SK-N-SH (cell line): ENCODE measurements around the gene CUEDC2. TPM values are rescaled to one million over a fixed set of nuclear protein-coding genes. Genes with fewer than 3 reads are reported as not detected.

Experiments
- CTCF ChIA-PET: fragments of 300-600, 350-600 bp; formaldehyde crosslinking; extraction: SDS; loops from one replicate; lab custom pipeline; 2021; lab: Yijun Ruan, JAX
- POLR2A ChIA-PET: fragments of 350-600 bp; sonication (Branson Sonifier 250); formaldehyde crosslinking; extraction: SDS; loops from one replicate; lab custom pipeline; 2020; ENCODE audit warnings: antibody characterized with exemption, inconsistent platforms; lab: Yijun Ruan, JAX
- DNase-seq: peaks from one replicate; pipeline ENCODE4 v3.0.0; 2012
- H2AFZ ChIP-seq: fragments of 200-600 bp; sonication (generic); 2 replicates; pipeline ENCODE4 v1.8.1; 2016; ENCODE audit warnings: antibody characterized with exemption, mild to moderate bottlenecking, low read depth
- H3F3A ChIP-seq: fragments of 200-600 bp; sonication (generic); replicated peaks from 2 replicates; pipeline ENCODE3; 2016; ENCODE audit warnings: antibody characterized with exemption, mild to moderate bottlenecking; ENCODE audit not compliant: insufficient read depth
- H3K27ac ChIP-seq, 2 experiments: fragments of 200-500 bp in 1 of 2; fragments of 200-600 bp in 1 of 2; sonication (Bioruptor generic) in 1 of 2; sonication (generic), shearing (Covaris generic) in 1 of 2; 2 replicates each; pipeline versions ENCODE4 v1.5.1 to v1.6.1; 2014 to 2016; ENCODE audit warnings: low read depth in 2 of 2, inconsistent platforms in 1 of 2, low read length in 1 of 2, mild to moderate bottlenecking in 1 of 2, mixed read lengths in 1 of 2
- H3K27me3 ChIP-seq: fragments of 200-600 bp; sonication (generic), shearing (Covaris generic); 2 replicates; pipeline ENCODE4 v1.6.1; 2016; ENCODE audit warnings: mixed run types; ENCODE audit not compliant: insufficient read depth
- H3K36me3 ChIP-seq, 2 experiments: fragments of 200-500 bp in 1 of 2; fragments of 200-600 bp in 1 of 2; sonication (Bioruptor generic) in 1 of 2; sonication (generic) in 1 of 2; replicated peaks in 1 of 2; 2 replicates each; pipeline versions ENCODE3 to v1.5.1; 2014 to 2016; ENCODE audit warnings: low read length in 1 of 2, mild to moderate bottlenecking in 1 of 2; ENCODE audit not compliant: insufficient read depth in 2 of 2, control insufficient read depth in 1 of 2
- H3K4me1 ChIP-seq, 2 experiments: fragments of 200-500 bp in 1 of 2; fragments of 200-600 bp in 1 of 2; sonication (Bioruptor generic) in 1 of 2; sonication (generic), shearing (Covaris generic) in 1 of 2; 2 replicates each; pipeline versions ENCODE4 v1.5.1 to v1.6.1; 2014 to 2016; ENCODE audit warnings: low read depth in 1 of 2, low read length in 1 of 2, mixed run types in 1 of 2; ENCODE audit not compliant: insufficient read depth in 2 of 2, control insufficient read depth in 1 of 2
- H3K4me2 ChIP-seq: fragments of 200-600 bp; sonication (generic), shearing (Covaris generic); 2 replicates; pipeline ENCODE4 v1.6.1; 2017; ENCODE audit warnings: mixed run types
- H3K4me3 ChIP-seq, 2 experiments: fragments of 200-500 bp in 1 of 2; fragments of 200-600 bp in 1 of 2; sonication (Bioruptor generic) in 1 of 2; sonication (generic), shearing (Covaris generic) in 1 of 2; 2 replicates each; pipeline versions ENCODE4 v1.5.1 to v1.8.1; 2014 to 2016; ENCODE audit warnings: low read depth in 2 of 2, inconsistent platforms in 1 of 2, low read length in 1 of 2, mild to moderate bottlenecking in 1 of 2, mixed read lengths in 1 of 2, moderate library complexity in 1 of 2
- H3K79me2 ChIP-seq: fragments of 200-600 bp; sonication (generic); 2 replicates; pipeline ENCODE4 v1.8.1; 2017; ENCODE audit warnings: mild to moderate bottlenecking; ENCODE audit not compliant: insufficient read depth
- H3K9ac ChIP-seq: fragments of 200-600 bp; sonication (generic); 2 replicates; pipeline ENCODE4 v1.6.1; 2017; ENCODE audit warnings: mixed run types
- H3K9me2 ChIP-seq: fragments of 200-600 bp; sonication (generic); 2 replicates; pipeline ENCODE4 v1.6.1; 2017; ENCODE audit warnings: mixed run types
- H3K9me3 ChIP-seq: fragments of 200-600 bp; sonication (generic); 2 replicates; pipeline ENCODE4 v1.6.1; 2017; ENCODE audit warnings: mixed run types, mild to moderate bottlenecking, moderate library complexity
- H4K20me1 ChIP-seq: fragments of 200-600 bp; sonication (generic); 2 replicates; pipeline ENCODE4 v1.6.1; 2017; ENCODE audit warnings: mild to moderate bottlenecking, mixed run types; ENCODE audit not compliant: insufficient read depth
- CHD2 ChIP-seq: fragments of 150-350 bp; IDR thresholded peaks from 2 replicates; pipeline ENCODE4 v1.6.1; 2018; ENCODE audit warnings: low read length; ENCODE audit not compliant: partially characterized antibody
- EP300 ChIP-seq, 2 experiments: IDR thresholded peaks; 2 replicates each; pipeline versions ENCODE4 v1.4.0 to v1.6.1; 2012; ENCODE audit warnings: borderline replicate concordance in 1 of 2, low read depth in 1 of 2, low read length in 1 of 2
- FOSL2 ChIP-seq: IDR thresholded peaks from 2 replicates; pipeline ENCODE4 v1.4.0; 2012; ENCODE audit warnings: low read depth, mild to moderate bottlenecking, moderate library complexity, borderline replicate concordance
- FOXM1 ChIP-seq: IDR thresholded peaks from 2 replicates; pipeline ENCODE4 v1.4.0; 2012; ENCODE audit warnings: low read depth, mild to moderate bottlenecking
- GATA2 ChIP-seq: sonication (generic); formaldehyde crosslinking; IDR thresholded peaks from 2 replicates; pipeline ENCODE4 v1.5.0; 2020; ENCODE audit warnings: mild to moderate bottlenecking, missing genetic modification reagents
- IRF3 ChIP-seq: fragments of 150-350 bp; IDR thresholded peaks from 2 replicates; pipeline ENCODE4 v1.6.1; 2016; ENCODE audit warnings: mild to moderate bottlenecking, low read depth, low read length
- JUND ChIP-seq: IDR thresholded peaks from 2 replicates; pipeline ENCODE4 v1.4.0; 2012
- MEF2A ChIP-seq: IDR thresholded peaks from 2 replicates; pipeline ENCODE4 v1.4.0; 2012; ENCODE audit warnings: low read depth, borderline replicate concordance
- MXI1 ChIP-seq: IDR thresholded peaks from 2 replicates; pipeline ENCODE4 v1.6.1; 2012; ENCODE audit warnings: mild to moderate bottlenecking, low read depth, low read length, improper control_type of control experiment
- NFIC ChIP-seq: IDR thresholded peaks from 2 replicates; pipeline ENCODE4 v1.4.0; 2012; ENCODE audit warnings: borderline replicate concordance
- NRF1 ChIP-seq: IDR thresholded peaks from 2 replicates; pipeline ENCODE4 v1.6.1; 2012; ENCODE audit warnings: low read depth, mild to moderate bottlenecking, low read length
- RCOR1 ChIP-seq: fragments of 150-350 bp; IDR thresholded peaks from 2 replicates; pipeline ENCODE4 v1.6.1; 2017; ENCODE audit warnings: antibody characterized with exemption, low read length
- SIN3A ChIP-seq: IDR thresholded peaks from 2 replicates; pipeline ENCODE4 v1.6.1; 2012; ENCODE audit warnings: low read depth, mild to moderate bottlenecking, low read length, moderate library complexity, borderline replicate concordance
- TAF1 ChIP-seq: IDR thresholded peaks from 2 replicates; pipeline ENCODE4 v1.6.1; 2012; ENCODE audit warnings: low read depth, mild to moderate bottlenecking, low read length, moderate library complexity, borderline replicate concordance
- TEAD4 ChIP-seq: IDR thresholded peaks from 2 replicates; pipeline ENCODE4 v1.4.0; 2012; ENCODE audit warnings: mild to moderate bottlenecking, borderline replicate concordance; ENCODE audit not compliant: insufficient read depth
- USF1 ChIP-seq: IDR thresholded peaks from 2 replicates; pipeline ENCODE4 v1.4.0; 2012; ENCODE audit warnings: low read depth, borderline replicate concordance
- USF2 ChIP-seq: fragments of 150-350 bp; IDR thresholded peaks from 2 replicates; pipeline ENCODE4 v1.6.1; 2017; ENCODE audit warnings: antibody characterized with exemption, low read length, low read depth, borderline replicate concordance
- ZBTB33 ChIP-seq: IDR thresholded peaks from 2 replicates; pipeline ENCODE4 v1.4.0; 2012; ENCODE audit warnings: low read depth, borderline replicate concordance
- WGBS: methylation state at CpG from one replicate; pipeline ENCODE4 v1.1.6; 2017; ENCODE audit warnings: low lambda C conversion rate; 5-methylcytosine and 5-hydroxymethylcytosine counted together
- polyA plus RNA-seq, 3 experiments: library from polyadenylated mRNA; depleted of rRNA; stranded (reverse); fragments of >200 nt; gene quantifications; 2 replicates each; pipeline ENCODE4 v1.2.3, GENCODE V29; 2012

Gene CUEDC2
- polyA plus RNA-seq, 1 of the 3 experiments (the other 2 are of a cell fraction), result 162 TPM

- WGBS, result 89% methylated on average over 5 of the region's 9 CpGs
- no peak for TF ChIP-seq CHD2
- no peak for TF ChIP-seq SIN3A
- no peak for TF ChIP-seq MXI1
- no peak for TF ChIP-seq USF2
- TF ChIP-seq TAF1, result no peak
- no peak for TF ChIP-seq GATA2 (CRISPR knock-in tag)
- no peak for TF ChIP-seq JUND
- no peak for TF ChIP-seq ZBTB33
- TF ChIP-seq MEF2A, result no peak
- ChIA-PET CTCF (interaction anchor here (0.6 to 2.5 kb wide), 14 partner anchors 12 to 353 kb away, joined by 3 to 28 read pairs (median 6); partner anchors contain the start of genes CUEDC2 and NFKB2), POLR2A (no interaction called here)
- Histone ChIP-seq H3K4me1 (no peaks in the 10 kb centered on the region), H3F3A (peaks cover 19% of the 10 kb centered on the region), H3K9me3 (no peaks in the 10 kb centered on the region), H4K20me1 (peaks cover 3% of the 10 kb centered on the region; the same call in 1 of the 2 replicates), H3K9me2 (no peaks in the 10 kb centered on the region), H2AFZ (no peak overlapping the region), H3K4me3 (no peak overlapping the region), H3K27me3 (no peaks in the 10 kb centered on the region), H3K4me2 (no peak overlapping the region), H3K36me3 (peaks cover 25 to 52% of the 10 kb centered on the region in 2 experiments), H3K27ac (no peak overlapping the region), H3K9ac (no peak overlapping the region), H3K79me2 (no peaks in the 10 kb centered on the region)
- DNase-seq, result no peak
Measured at GRCh38 chr10:102480396-102480795, 48.0 kb upstream of the CUEDC2 start.

- Histone ChIP-seq H3K27me3 (no peaks in the 10 kb centered on the region), H3K27ac (no peak overlapping the region; a peak in 1 of 4 replicates), H3K9ac (no peak overlapping the region), H3K4me2 (no peak overlapping the region), H3K4me1 (no peaks in the 10 kb centered on the region), H4K20me1 (peaks cover 3% of the 10 kb centered on the region; the same call in 1 of the 2 replicates), H3F3A (peaks cover 19% of the 10 kb centered on the region), H3K9me2 (no peaks in the 10 kb centered on the region), H3K79me2 (no peaks in the 10 kb centered on the region), H3K4me3 (no peak overlapping the region), H3K36me3 (peaks cover 20 to 44% of the 10 kb centered on the region in 2 experiments), H2AFZ (no peak overlapping the region), H3K9me3 (no peaks in the 10 kb centered on the region)
- DNase-seq, result no peak
- CTCF ChIA-PET, result interaction anchor here (0.6 to 2.8 kb wide), 27 partner anchors 9 to 417 kb away, joined by 3 to 28 read pairs (median 6); partner anchors contain the start of genes ACTR1A, CUEDC2 and NFKB2
- no peak for TF ChIP-seq IRF3
- TF ChIP-seq GATA2 (CRISPR knock-in tag), result no peak
- no peak for TF ChIP-seq TEAD4
- no peak for TF ChIP-seq MXI1
- no peak for TF ChIP-seq CHD2
- TF ChIP-seq TAF1, result no peak
- no peak for TF ChIP-seq SIN3A
- no peak for TF ChIP-seq ZBTB33
- TF ChIP-seq FOSL2, result no peak
- TF ChIP-seq USF1, result no peak
- TF ChIP-seq MEF2A, result no peak
- TF ChIP-seq NFIC, result no peak
- TF ChIP-seq EP300 (IDR thresholded peaks at IDR 0.05; ENCODE audit: borderline replicate concordance in 1 of 2, low read depth in 1 of 2, low read length in 1 of 2), result no peak
- TF ChIP-seq FOXM1, result no peak
- TF ChIP-seq NRF1, result no peak
- no peak for TF ChIP-seq RCOR1
- POLR2A ChIA-PET, result interaction anchor here (1.6 kb wide), 1 partner anchor 28 kb away, joined by 4 read pairs; the partner anchor contains the start of gene C10orf95
Measured at GRCh38 chr10:102479651-102480050, 47.3 kb upstream of the CUEDC2 start.
